Activated CD4-positive, alpha-beta T cell treated with anti-CD3 and anti-CD28 coated beads for 48 hours (primary cell): ENCODE measurements around the gene PPME1.

Experiments used
- DNase-seq: peaks from one replicate; pipeline ENCODE4 v3.0.0-alpha.2; 2020

Gene PPME1

DNA sequence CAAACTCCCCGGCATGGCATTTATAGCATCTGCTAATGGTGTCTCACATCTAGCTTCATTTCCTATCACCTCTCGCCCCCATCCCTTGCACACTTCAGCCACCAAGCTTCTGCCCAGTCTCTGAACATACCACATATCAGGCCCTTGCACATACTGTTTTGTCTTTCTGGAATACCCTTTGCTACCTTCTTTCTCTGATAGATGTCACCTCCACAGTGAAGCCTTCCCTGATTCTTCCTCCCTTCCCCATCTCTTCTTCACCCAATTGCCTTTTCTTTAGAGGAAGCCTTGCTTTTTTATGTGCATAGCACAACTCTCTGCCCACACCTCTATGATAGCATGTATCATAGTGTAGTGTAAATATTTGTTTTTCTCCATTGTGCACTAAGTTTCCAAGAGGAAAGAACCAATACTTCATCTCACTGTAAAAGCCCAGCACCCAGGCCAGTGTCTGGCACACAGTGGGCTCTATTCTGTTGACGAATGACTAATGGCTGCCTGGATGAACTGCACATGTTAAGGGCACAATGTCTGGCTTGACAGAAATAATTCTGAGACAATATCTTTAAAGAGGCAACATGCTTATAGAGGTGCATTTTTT, 112.6 kb downstream of the PPME1 start:
- DNase-seq, result no peak

DNA sequence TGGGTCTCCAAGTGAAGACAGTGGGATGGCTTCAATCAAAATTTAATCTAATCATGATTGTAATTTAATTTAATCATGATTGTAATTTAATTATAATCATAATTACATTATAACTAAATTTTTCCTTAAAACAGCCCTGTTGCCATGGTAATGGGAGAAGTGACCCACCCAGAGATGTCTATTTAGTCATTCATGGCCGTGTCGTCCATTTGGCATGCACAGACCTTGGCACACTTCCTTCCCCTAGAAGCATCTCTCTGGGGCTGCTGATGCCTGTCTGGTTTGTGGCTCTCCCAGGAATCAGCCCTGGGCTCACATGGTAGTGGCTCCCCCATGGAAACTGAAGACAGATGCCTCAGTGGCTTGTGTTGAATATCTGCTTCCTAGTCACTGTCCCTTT, 113.4 kb downstream of the PPME1 start:
- no peak for DNase-seq

DNA sequence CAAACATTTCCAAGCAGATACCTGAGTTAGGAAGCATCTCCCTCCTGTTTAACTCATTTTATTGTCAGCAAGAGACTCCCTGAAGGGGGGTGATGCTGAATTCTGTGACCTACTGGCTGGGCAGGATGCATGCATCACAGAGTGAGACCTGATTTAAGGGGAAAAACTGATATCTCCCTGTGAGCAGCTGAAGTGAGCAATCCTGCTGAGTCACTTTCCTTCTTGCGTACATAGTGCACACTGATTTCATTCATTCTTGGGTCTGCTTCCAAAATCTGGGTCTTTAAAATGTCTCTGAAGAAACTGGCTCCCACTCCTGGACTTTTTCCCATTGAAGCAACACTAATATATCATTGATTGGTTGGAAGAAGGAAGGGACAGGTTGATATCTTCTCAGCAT, 117.1 kb downstream of the PPME1 start:
- DNase-seq, result peak; percentile 36

DNA sequence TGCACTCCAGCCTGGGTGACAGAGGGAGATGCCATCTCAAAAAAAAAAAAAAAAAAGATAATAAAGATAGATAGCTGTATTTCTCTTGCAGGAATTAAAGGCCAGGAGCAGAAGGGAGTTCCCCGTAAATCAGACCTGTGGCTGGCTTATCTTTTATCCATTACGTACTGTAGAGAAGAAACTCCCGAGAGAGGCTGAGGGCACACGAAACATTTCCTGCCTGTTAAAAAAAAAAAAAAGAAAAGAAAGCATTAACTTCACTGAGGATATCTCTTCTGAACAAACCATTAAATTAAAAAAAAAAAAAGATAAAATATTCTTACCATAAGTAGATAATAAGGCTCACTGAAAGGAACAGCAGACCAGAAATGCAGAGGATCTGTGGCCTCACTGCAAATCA, 117.8 kb downstream of the PPME1 start:
- no peak for DNase-seq

DNA sequence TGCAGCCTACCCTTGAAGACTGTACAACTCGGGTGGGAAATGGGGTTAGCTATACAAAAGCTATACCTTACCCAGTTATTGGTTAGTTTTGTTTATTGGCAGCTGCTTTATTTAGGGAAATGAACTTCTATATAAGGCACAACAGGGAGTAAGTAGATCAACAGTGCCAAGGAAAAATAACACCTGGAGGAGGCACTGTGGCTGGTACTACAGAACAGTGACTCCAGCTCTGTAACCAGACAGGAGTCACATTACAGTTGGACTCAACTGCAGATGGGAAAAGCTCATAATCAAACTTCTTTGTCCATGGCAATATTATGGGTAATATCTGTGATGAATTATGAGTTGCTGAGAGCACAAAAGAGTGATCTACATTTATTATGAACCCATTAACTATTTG, 126.4 kb downstream of the PPME1 start:
- DNase-seq, result no peak

DNA sequence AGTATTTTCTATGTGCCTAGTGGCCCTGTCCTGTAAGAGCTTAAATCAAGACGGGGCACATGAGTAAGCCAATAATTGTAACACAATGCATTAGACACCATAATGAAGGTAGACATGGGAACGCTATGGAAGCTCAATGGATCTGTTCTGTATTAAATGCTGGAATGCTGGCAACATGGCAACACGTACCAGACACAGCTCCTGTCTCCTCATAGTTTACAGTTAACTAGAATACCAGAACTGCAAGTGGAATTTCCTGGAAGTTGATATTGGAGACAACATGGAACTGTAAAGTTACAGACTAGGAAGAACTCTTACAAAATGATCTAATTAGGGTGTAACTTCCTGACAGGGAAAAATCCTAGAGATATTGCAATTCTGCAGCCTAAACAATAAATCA, 127.9 kb downstream of the PPME1 start:
- no peak for DNase-seq
